ENCODE results near the gene SLC9A3.
"Not testable (repeated sequence)": the region's sequence is repeated elsewhere in the genome, so short reads cannot be mapped to it uniquely, and the experiment has no call there.

SLC9A3 gene
- total RNA-seq: 0.17 to 0.18 reads per million in 2 experiments

DNA sequence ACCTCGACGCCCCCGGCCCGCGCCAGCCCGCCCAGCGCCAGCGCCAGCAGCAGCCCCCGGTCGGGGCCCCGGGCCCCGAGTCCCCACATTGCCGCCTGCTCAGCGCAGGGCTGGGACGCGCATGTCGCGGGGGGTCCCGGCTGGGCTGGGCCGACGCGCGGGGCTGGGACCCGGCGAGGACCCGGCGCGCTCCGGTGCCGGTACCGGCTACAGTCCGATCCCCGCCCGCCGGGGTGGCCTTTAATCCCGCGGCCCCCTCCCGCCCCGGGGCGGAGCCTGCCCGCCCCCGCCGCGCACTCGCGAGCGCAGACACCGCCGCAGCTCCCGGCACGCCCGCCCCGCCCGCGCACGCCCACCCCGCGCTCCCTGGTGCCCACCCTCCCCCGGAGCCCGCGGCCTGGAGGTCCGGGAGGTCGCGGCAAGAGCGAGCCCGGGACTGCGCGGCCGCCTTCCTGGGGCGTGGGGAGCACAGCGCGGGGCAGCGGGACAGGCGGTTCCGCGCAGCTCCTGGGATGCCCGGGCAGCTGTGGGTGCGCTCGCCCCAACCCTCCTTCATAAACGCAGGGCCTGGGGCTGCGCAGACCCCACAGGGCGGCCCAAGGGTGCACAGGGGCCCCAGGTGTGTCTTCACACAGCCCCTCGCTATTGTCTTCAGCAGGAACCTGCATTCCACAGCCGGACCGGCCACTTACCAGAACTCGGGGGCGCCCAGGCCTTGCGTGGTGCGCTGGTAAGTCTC lies at the start of gene SLC9A3:
Gene SLC9A3, minus strand, starts transcription at position 216 of the 739 bp plus-strand sequence.
- DNase-seq (ENCODE audit: low read depth): no peak

DNA sequence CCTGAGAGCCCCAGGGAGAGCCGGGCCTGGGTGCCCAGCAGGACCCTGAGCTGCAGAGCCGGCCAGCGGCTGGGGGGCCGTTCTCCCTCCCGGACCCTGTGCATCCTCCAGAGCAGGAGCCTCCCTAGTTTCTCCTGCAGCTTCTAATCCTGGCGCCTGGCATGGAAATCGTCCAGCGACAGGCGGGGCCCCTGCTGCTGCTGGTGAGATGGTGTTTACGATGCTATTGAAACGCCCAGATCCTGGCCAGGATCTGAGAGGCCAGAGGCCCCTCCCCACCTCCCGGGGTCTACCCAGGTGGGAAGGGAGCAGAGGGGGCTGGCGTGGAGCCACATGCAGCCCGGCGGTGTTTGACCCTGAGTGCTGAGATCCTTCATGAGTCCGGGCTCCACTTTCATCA lies 49.7 kb upstream of the SLC9A3 start:
- DNase-seq (ENCODE audit: low read depth): no peak

DNA sequence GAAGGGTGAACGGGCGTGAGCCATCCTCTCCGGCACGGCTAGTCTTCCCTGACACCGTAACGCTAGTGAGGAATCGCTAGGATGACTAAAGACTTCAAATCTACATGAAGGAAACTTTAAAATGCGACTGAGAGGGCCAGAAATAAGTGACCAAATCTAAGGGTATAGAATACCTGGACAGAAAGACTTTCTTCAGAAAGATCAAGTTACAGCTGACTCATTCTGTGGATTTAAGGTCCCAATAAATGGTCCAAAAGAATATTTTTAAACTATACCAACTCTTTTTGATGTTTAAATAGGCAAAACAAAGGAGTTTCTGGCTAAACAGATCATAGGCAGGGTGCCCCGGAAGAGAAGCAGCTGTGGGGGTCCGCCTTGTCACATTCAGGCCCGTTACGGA lies 49.0 kb upstream of the SLC9A3 start:
- no peak for DNase-seq (ENCODE audit: low read depth)

DNA sequence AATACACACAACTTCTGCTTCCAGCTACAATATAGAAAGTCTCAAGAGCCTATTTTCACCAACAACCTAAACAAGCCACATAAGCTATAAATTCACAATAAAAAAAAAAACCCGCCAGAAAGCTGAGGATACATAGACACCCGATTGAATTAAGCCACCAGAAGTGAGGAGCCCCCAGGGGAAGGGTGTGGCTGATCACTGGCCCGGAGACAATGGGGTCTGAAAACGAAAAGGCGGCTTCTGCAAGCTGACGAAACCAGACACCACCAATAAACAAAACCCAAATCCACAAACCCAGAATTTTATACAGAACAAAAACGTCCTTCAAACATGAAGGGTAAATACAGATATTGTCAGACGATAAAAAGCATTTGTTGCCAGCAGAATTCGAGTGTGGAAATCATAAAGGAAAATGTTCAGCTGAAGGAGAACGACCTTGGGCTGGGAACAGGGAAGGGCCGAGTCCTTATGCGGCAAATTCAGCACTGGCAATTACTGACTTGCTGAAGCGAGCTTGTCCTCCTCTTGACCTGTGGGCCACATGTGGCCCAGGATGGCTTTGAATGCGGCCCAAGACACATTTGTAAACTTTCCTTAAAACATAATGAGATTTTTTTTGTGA lies 48.3 kb upstream of the SLC9A3 start:
- DNase-seq (ENCODE audit: low read depth): no peak

DNA sequence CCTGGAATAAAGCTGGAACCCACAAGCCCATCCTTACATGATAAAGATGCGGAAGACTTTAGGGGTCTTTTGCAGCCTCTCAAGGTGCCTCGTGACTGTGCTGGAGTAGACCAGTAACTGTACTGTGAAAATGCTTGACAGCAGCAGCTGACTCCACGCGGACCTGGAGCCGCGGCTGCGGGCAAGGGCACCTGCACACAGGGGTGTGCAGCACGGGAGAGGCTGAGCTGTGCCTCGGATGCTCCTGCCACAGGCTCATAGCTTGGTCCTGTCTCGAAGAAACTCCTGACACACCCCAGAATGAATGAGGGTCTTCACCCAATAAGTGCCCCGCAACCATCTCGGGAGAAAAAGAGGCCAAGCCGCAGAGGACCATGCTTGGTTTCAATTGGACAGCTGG lies 47.5 kb upstream of the SLC9A3 start:
- DNase-seq (ENCODE audit: low read depth): no peak

DNA sequence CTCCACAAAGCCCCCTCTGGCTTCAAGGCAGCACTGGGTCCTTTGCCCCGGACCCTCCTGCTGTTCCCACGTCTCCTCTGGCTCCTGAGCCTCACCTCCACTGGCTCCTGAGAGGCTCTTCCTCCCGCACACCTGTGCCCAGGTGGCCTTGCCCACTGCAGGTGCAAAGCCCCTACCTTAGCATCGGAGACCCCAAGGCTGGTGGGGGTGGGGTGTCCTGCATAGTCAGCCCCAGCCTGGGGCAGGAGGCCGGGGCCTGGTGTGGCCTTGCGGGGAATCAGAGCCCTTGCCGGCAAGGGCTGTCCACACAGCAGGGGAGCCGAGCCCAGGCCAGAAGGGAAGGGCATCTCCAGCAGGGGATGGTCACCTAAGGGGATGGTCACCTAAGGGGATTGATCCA lies 46.6 kb upstream of the SLC9A3 start:
- DNase-seq (ENCODE audit: low read depth): no peak

DNA sequence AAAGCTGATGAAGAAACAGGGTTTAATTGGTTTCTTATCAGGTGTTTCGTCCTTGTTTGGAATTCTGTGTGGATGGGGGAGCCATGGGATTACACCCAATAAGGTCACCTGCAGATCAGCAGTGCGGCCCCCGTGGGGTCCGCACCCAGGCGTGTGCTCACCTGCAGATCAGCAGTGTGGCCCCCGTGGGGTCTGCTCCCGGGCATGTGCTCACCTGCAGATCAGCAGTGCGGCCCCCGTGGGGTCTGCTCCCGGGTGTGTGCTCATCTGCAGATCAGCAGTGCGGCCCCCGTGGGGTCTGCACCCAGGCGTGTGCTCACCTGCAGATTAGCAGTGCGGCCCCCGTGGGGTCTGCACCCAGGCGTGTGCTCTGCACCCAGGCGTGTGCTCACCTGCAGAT lies 46.2 kb upstream of the SLC9A3 start:
- DNase-seq (ENCODE audit: low read depth): no peak

DNA sequence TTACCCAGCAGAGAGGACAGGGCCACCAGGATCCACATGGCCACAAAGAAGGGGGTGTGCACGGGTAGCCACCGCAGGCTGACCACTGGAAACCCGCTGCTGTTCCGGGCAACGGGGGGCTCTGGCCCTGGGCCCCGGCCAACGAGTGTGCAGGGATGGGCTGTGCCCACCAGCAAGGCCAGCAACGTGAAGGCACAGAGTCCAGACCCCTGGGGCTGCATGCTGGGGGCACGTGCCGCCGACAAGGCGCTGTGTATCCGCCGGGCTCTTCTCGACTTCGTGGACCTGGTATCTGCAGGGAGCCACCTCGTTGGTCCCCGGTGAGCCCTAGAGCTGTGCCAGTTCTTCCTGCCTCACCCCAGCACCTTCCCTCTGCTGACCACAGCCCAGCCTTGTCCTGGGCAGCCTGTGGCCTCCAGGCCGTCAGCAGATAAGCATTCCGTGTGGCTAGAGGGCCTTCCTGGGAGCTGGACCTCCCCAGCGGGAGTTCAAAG lies 45.7 kb upstream of the SLC9A3 start:
- DNase-seq (ENCODE audit: low read depth): no peak

DNA sequence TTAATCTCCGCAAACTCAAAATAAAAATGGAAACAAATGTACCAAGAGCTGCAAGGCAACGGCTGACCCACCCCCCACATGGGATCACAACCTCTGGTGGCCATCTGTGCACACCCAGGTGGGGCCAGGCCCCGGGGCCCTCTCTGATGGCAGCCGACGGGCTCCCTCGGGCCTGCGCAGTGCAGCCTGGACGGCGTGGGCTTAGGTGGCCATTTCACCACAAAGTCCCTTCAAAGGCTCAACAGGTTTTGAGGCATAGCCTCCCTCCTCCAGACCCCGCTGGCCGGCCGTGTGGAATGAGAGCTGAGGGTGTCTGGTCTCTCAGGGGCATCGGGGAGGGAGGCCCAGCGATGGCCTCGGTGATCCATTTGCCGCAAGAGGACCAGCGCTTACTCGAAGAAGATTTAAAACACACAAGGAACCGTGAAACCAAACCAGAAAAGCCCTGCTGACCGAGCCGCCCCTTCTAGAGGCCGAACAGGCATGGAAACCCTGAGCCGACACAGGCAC lies 45.2 kb upstream of the SLC9A3 start:
- DNase-seq (ENCODE audit: low read depth): no peak

DNA sequence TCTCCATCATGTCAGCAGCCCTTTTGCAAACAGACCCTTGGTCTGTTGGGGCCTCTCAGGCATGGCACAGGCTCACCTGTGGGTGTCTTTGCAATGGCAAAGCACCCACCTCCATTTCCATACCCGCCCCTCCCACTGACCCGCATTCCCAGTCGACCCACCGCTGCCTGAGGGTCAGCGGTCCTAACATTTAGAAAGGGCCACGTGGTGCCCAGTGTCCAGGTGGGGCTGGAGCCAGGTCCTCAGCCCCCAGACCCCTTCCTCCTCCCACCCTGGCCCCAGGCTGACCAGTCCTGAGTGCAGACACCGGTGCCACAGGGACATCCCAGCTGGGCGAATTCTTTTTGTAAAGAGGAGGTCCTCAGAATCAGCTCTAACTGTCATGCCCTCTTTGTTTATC lies 44.6 kb upstream of the SLC9A3 start:
- no peak for DNase-seq (ENCODE audit: low read depth)

DNA sequence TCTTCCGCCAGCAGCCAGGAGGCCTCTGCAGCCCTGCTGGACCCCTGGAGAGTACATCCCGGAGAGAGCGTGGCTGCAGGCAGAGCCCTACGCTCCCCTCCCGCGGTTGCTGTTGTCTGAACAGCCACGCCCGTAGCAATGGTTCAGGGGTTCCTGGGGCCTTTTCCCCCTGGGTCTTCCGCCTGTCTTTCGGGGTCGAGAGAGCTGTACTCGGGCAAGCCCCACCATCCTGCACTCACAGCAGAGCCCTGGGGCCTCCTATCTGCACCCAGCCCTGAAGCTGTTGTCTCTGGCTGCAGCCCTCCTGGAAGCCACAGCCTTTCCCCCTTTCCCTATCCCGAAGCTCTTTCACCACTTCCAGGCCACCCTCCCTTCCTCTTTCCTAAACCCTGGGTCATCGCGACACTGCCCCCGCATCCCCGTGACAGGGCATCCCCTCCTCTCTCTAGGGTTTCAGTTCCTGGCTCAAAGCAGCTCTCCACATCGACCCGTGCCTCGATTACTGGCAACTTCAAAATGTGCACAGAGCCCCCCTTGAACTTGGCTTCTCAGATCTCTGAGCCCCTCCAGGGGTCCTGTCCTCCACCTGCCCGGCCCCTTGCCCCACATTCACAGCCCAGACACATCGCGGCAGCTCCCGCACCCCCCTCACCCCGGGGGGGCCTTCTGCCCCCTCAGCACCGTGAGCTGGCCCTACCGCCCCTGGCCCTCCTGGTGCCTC lies 44.0 kb upstream of the SLC9A3 start:
- DNase-seq (ENCODE audit: low read depth): no peak

DNA sequence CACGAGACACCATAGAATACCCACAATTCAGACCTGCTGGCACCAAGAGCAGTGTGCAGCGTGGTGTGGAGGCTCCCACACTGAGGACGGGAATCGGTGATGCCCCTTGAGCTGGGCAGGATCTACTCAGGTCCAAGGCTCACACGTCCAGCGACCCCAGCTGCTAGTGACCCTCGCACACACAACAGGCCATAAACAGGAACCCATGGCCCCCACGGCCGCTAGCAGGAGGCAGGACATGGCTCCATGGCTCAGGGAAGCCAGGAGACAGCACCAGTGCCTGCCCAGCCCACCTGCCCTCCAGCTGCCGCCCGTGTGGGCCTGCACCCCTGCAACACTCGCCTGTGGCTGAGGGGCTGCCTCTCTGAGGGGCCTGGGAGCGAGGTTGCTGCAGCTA lies 43.4 kb upstream of the SLC9A3 start:
- DNase-seq (ENCODE audit: low read depth): no peak

DNA sequence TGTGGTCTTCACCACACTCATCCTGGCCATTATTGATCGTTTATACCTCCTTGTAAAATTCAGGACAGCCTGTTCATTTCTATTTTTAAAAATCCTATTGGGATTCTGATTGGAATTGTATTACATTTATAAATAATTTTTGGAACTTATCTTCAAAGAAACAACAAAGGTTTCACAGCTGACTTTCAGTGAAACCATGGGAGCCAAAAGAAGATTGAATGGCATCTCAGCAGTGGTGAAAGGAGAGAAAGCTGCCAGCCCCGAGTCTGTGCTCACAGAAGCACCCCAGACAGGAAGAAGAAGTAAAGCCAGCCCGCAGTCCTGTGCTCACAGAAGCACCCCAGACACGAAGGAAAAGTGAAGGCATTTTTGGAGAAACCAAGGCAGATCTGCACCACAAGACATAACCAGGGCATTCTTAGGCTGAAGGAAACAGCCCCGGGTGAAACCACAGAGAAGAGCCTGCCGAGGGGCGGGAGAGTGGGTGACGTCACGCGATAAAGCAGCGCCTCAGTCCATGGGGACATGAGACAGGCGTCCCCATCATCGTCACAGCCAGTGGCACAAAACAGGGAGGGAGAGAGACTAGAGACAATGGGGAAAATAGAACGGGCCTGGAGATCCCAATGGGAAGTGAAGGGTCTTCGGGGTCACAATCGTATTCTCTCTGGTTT lies 42.5 kb upstream of the SLC9A3 start:
- DNase-seq (ENCODE audit: low read depth): no peak

DNA sequence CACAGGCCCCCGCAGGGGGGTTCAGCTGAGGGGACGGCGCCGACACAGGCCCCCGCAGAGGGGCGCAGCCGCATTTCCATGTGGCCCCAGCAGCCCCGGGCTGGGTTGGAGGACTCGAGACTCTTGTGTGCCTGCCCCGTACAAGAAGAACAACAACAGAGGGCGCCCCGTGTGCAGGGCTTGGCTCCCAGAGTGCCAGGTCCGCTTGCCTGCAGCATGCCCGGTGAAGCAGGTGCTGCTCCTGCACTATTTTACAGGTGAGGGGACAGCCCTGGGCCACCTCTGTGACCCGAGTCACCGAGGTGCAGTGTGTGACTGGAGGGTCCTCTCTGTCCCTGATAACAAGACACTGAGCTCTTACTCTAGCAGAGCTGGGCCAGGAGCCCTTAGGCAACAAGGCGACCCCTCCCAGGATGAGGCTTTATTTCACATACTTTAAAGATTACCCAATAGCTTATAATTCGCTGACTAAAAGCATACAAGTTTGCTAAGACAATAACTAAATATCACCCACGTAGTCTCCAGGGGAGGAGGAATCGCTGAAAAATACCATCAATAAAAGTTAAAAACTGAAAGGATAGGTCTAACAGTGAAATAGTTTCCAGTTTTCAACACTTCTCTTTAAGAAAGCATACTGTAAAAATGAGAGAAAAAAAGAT lies 41.7 kb upstream of the SLC9A3 start:
- no peak for DNase-seq (ENCODE audit: low read depth)

DNA sequence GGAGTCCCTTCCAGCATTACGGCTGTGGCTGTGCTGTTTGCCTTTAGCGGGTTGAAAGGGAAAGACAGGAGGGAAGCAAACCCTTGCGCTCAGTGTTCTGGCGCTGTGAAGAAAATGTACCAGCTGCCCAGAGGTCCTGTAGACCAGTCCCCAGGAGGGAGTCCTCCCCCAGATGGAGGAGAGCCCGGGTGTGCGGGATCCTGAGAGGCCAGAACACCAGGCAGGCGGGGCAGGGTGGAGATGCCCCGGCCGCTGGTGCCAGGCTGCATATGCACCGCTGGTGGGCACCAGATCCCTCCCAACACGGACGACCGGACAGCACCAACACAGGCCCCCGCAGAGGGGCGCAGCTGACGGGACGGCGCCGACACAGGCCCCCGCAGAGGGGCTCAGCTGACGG lies 37.2 kb upstream of the SLC9A3 start:
- DNase-seq (ENCODE audit: low read depth): no peak

DNA sequence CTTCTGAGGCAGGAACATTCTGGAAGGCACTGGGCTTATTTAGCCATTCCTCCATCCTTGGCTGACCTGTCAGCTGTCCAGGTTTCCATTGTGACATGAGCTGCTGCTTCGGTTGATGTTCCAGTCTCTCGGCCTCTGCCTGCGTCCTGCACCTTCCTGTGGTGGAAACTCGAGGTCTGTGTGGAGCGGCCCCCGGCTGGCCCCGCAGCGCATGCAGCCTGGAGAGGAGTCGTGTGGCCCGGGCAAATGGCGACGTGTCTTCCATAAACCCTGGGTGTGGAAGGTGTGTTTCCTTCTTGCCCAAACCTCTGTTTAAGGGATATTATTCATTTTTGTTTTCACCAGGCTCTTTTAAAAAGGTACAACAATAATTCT lies 36.5 kb upstream of the SLC9A3 start:
- DNase-seq (ENCODE audit: low read depth): no peak

DNA sequence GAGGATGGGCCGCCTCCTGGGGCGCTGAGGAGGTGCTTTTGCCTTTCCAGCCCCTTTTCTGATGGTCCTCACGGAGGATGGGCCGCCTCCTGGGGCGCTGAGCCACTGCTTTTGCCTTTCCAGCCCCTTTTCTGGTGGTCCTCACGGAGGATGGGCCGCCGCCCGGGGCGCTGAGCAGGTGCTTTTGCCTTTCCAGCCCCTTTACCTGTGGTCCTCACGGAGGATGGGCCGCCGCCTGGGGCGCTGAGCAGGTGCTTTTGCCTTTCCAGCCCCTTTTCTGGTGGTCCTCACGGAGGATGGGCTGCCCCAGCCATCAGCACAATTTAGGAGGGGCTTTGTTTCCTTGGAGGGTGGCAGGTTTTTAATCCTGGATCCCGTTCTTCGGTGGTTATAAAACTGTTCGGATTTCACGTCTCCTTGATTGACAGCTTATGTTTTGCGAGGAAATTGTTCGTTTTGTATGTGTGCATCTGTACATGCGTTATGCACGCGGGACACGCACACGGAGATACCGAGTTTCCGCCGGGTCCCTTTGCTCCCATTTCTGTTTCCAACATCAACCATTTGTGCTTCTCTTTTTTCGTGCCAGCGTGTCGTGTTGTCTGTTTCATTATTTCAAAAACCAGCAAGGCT lies 34.7 kb upstream of the SLC9A3 start:
- DNase-seq (ENCODE audit: low read depth): no peak

DNA sequence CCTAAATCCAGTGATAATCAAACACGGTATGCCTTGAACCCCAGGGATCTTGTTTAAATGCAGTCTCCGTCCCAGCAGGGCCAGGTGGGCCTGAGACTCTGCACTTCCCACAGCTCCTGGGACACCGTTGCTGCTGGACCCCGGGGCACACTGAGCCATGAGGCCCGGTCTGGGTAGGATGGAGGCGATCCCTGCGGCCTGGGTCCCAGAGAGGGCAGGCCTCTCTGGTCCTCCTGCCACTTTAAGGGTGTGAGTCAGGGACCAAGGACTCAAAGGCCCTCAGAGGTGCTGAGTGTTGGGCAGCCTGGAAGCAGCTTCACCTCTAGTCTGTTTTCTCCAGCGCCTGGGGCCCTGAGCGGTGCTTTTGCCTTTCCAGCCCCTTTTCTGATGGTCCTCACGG lies 34.1 kb upstream of the SLC9A3 start:
- no peak for DNase-seq (ENCODE audit: low read depth)

DNA sequence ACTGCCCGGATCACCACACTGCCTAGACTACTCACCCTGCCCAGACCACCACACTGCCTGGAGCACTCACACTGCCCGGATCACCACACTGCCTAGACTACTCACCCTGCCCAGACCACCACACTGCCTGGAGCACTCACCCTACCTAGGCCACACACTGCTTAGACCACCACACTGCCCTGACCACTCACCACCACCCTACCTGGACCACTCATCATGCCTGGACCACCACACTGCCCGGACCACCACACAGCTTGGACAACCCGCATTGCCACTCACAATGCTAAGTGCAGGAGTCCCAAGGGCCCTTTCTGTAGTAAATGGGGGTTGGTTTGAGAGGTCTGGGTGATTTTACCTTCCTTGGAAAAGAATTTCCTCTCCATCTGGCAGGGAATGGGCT lies 33.7 kb upstream of the SLC9A3 start:
- DNase-seq (ENCODE audit: low read depth): not testable (repeated sequence)

DNA sequence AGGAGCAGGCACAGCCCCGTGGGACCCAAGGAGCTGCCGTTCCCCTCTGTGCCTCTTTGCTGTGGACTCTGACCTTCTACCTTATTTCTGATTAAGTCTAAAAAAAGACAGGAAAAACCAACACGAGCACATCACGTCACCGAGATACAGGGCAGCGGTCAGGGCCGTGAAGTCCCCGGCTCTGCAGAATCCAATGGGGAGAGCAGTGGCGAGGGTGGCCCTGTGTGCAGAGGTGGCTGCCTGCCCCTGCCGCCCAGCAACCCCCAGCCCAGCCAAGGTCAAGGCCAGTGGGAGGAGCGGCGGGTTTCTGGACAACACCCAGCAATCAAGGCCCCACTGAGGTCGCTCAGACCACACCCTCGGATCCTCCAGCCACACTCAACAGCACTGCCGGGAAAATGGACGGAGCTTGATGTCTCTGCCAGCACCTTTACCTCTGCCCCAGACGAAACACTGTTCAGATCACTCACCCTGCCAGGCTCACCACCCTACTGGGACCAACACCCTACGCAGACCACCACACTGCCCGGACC lies 32.7 kb upstream of the SLC9A3 start:
- no peak for DNase-seq (ENCODE audit: low read depth)

DNA sequence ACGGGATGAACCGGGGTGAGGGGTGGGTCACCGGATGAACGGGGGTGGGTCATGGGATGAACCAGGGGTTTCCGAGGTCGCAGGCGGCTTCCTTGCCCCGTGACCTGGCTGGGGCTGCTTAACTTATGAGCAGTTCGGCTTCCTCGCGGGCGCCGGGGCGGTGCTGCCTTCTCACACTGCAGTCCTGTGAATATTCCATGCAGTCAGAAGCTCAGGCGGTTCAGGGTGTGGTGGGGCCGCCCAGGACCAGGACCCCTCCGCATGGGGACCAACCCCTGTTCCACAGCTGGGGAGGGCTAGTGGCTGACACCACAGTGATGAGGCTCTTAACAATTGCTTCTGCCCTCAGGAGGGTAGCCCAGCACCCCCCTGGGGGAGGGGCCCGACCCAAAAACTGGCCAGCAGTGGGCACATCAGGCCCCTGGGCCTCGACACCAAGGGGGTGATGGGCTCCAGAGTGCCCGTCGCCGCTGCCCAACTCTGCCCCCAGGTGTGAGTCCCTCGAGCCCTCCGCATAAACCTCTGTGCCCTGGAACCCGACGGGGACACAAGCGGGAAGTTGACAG lies 30.9 kb upstream of the SLC9A3 start:
- no peak for DNase-seq (ENCODE audit: low read depth)
